Tibial nerve (tissue), 4 donors: ENCODE data around the gene TPK1.

Experiments
- CTCF ChIP-seq, 5 experiments: fragments of 200-600 bp in 3 of 5; fragments of 450-650 bp in 2 of 5; sonication (generic) in 3 of 5; IDR thresholded peaks; one replicate each; pipeline ENCODE4 v1.5.1; 2016 to 2019; ENCODE audit warnings: antibody characterized with exemption in 5 of 5, mild to moderate bottlenecking in 3 of 5, moderate library complexity in 2 of 5
- EP300 ChIP-seq, 2 donors: sonication (generic); formaldehyde crosslinking; IDR thresholded peaks; one replicate each; pipeline ENCODE4 v1.6.1; 2017; ENCODE audit warnings: antibody characterized with exemption in 2 of 2, mild to moderate bottlenecking in 1 of 2

- TF ChIP-seq CTCF (IDR thresholded peaks at IDR 0.05) (no peak), EP300 (IDR thresholded peaks at IDR 0.05) (no peak)
These were observed 9.6 kb downstream of the TPK1 start for GRCh38 chr7:144826208-144826607.
